Activated naive CD4-positive, alpha-beta T cell treated with anti-CD3 and anti-CD28 coated beads for 36 hours (primary cell): Measurements from ENCODE around the gene SNCAIP. TPM values are rescaled to one million over a fixed set of nuclear protein-coding genes. Genes with fewer than 3 reads are reported as not detected.

Experiments used
- CTCF ChIA-PET: fragments of 350-600 bp; sonication (Branson Sonifier 250); formaldehyde crosslinking; loops from one replicate; lab custom pipeline; 2021; ENCODE audit warnings: antibody characterized with exemption; lab: Charles Lee
- DNase-seq: peaks from one replicate; pipeline ENCODE4 v3.0.0-alpha.2; 2020
- H3K27ac Mint-ChIP-seq: one replicate; pipeline ENCODE4 v1.8.0; 2021; ENCODE audit warnings: mild to moderate bottlenecking, mixed read lengths
- H3K27me3 Mint-ChIP-seq: one replicate; pipeline ENCODE4 v1.8.0; 2021; ENCODE audit warnings: low read depth, mixed read lengths
- H3K36me3 Mint-ChIP-seq: one replicate; pipeline ENCODE4 v1.8.0; 2021; ENCODE audit warnings: low read depth, mixed read lengths
- H3K4me1 Mint-ChIP-seq: one replicate; pipeline ENCODE4 v1.8.0; 2021; ENCODE audit warnings: low read depth, mixed read lengths
- H3K4me3 Mint-ChIP-seq: one replicate; pipeline ENCODE4 v1.8.0; 2021; ENCODE audit warnings: mild to moderate bottlenecking, moderate library complexity, mixed read lengths
- H3K9me3 Mint-ChIP-seq: one replicate; pipeline ENCODE4 v1.8.0; 2021; ENCODE audit warnings: mixed read lengths
- intact Hi-C: fragments of 100-400 bp; cut with micrococcal nuclease; formaldehyde crosslinking; loops from one replicate; pipeline ENCODE4 v1.15.1; 2023
- total RNA-seq, 2 experiments: library from RNA; stranded (reverse); gene quantifications; one replicate each; pipeline ENCODE4 v1.2.3, GENCODE V29; 2021

The SNCAIP gene
- total RNA-seq, 2 experiments from 2014 or later = not detected

GRCh38 chr5:122427621-122428020 is 115.6 kb downstream of the SNCAIP start:
- no peaks in the 10 kb centered on the region for H3K4me1 Mint-ChIP-seq

GRCh38 chr5:122429545-122430318 is 117.7 kb downstream of the SNCAIP start:
- Mint-ChIP-seq H3K36me3 (no peaks in the 10 kb centered on the region), H3K27ac (no peak overlapping the region), H3K9me3 (peaks cover 1% of the 10 kb centered on the region), H3K4me1 (no peaks in the 10 kb centered on the region), H3K27me3 (no peaks in the 10 kb centered on the region), H3K4me3 (no peak overlapping the region)
- no peak for DNase-seq
- CTCF ChIA-PET = no interaction called here
- intact Hi-C loops = no loop called here

More at GRCh38 chr5:122427621-122428020, 115.6 kb downstream of the SNCAIP start:
- Mint-ChIP-seq H3K4me3 (no peak overlapping the region), H3K9me3 (peaks cover 1% of the 10 kb centered on the region), H3K27ac (no peak overlapping the region), H3K27me3 (no peaks in the 10 kb centered on the region), H3K36me3 (no peaks in the 10 kb centered on the region)
- CTCF ChIA-PET = no interaction called here
- no peak for DNase-seq
- intact Hi-C loops = no loop called here

GRCh38 chr5:122430319-122430586 is 118.2 kb downstream of the SNCAIP start:
- CTCF ChIA-PET = no interaction called here
- Mint-ChIP-seq H3K4me3 (no peak overlapping the region), H3K36me3 (no peaks in the 10 kb centered on the region), H3K4me1 (no peaks in the 10 kb centered on the region), H3K9me3 (peaks cover 1% of the 10 kb centered on the region), H3K27ac (no peak overlapping the region), H3K27me3 (peaks cover 2% of the 10 kb centered on the region)
- intact Hi-C loops = no loop called here
- DNase-seq = no peak

GRCh38 chr5:122431298-122431697 is 119.3 kb downstream of the SNCAIP start:
- CTCF ChIA-PET = no interaction called here
- H3K9me3 Mint-ChIP-seq = peaks cover 1% of the 10 kb centered on the region
- intact Hi-C loops = no loop called here
- no peak for DNase-seq
- H3K4me3 Mint-ChIP-seq = no peak overlapping the region
- H3K36me3 Mint-ChIP-seq = no peaks in the 10 kb centered on the region
- H3K27ac Mint-ChIP-seq = no peak overlapping the region
- H3K4me1 Mint-ChIP-seq = no peaks in the 10 kb centered on the region
- peaks cover 2% of the 10 kb centered on the region for H3K27me3 Mint-ChIP-seq

- Mint-ChIP-seq H3K27ac (no peak overlapping the region), H3K9me3 (peaks cover 1% of the 10 kb centered on the region), H3K27me3 (peaks cover 9% of the 10 kb centered on the region), H3K4me3 (no peak overlapping the region), H3K36me3 (no peaks in the 10 kb centered on the region), H3K4me1 (no peaks in the 10 kb centered on the region)
- DNase-seq = no peak
- intact Hi-C loops = no loop called here
- CTCF ChIA-PET = interaction anchor here (0.6 kb wide), 1 partner anchor 11 kb away, joined by 6 read pairs; no protein-coding TSS in a partner anchor
Measured at GRCh38 chr5:122434205-122434970, 122.4 kb downstream of the SNCAIP start.

- Mint-ChIP-seq H3K36me3 (no peaks in the 10 kb centered on the region), H3K9me3 (no peaks in the 10 kb centered on the region), H3K27me3 (peaks cover 9% of the 10 kb centered on the region), H3K4me1 (no peaks in the 10 kb centered on the region), H3K27ac (no peak overlapping the region), H3K4me3 (no peak overlapping the region)
- intact Hi-C loops = no loop called here
- no peak for DNase-seq
- CTCF ChIA-PET = no interaction called here
Measured at GRCh38 chr5:122435234-122435633, 123.2 kb downstream of the SNCAIP start.

GRCh38 chr5:122435761-122436160 is 123.7 kb downstream of the SNCAIP start:
- CTCF ChIA-PET = no interaction called here
- no peaks in the 10 kb centered on the region for H3K9me3 Mint-ChIP-seq
- no peaks in the 10 kb centered on the region for H3K36me3 Mint-ChIP-seq
- no peak overlapping the region for H3K4me3 Mint-ChIP-seq
- no peak overlapping the region for H3K27ac Mint-ChIP-seq
- no peak for DNase-seq
- no peaks in the 10 kb centered on the region for H3K4me1 Mint-ChIP-seq
- peaks cover 9% of the 10 kb centered on the region for H3K27me3 Mint-ChIP-seq
- intact Hi-C loops = no loop called here

GRCh38 chr5:122436615-122437014 is 124.6 kb downstream of the SNCAIP start:
- Mint-ChIP-seq H3K36me3 (no peaks in the 10 kb centered on the region), H3K9me3 (no peaks in the 10 kb centered on the region), H3K27ac (no peak overlapping the region), H3K4me1 (no peaks in the 10 kb centered on the region), H3K27me3 (peaks cover 9% of the 10 kb centered on the region), H3K4me3 (no peak overlapping the region)
- CTCF ChIA-PET = no interaction called here
- intact Hi-C loops = no loop called here
- no peak for DNase-seq

GRCh38 chr5:122439645-122440044 is 127.6 kb downstream of the SNCAIP start:
- Mint-ChIP-seq H3K4me3 (no peak overlapping the region), H3K36me3 (no peaks in the 10 kb centered on the region), H3K27ac (no peak overlapping the region), H3K4me1 (no peaks in the 10 kb centered on the region), H3K27me3 (peaks cover 9% of the 10 kb centered on the region), H3K9me3 (no peaks in the 10 kb centered on the region)
- CTCF ChIA-PET = no interaction called here
- intact Hi-C loops = no loop called here
- no peak for DNase-seq

- intact Hi-C loops = no loop called here
- peaks cover 7% of the 10 kb centered on the region for H3K27me3 Mint-ChIP-seq
- no peak overlapping the region for H3K4me3 Mint-ChIP-seq
- H3K27ac Mint-ChIP-seq = no peak overlapping the region
- DNase-seq = no peak
- H3K36me3 Mint-ChIP-seq = no peaks in the 10 kb centered on the region
- no peaks in the 10 kb centered on the region for H3K4me1 Mint-ChIP-seq
- H3K9me3 Mint-ChIP-seq = no peaks in the 10 kb centered on the region
- CTCF ChIA-PET = no interaction called here
Measured at GRCh38 chr5:122442938-122443337, 130.9 kb downstream of the SNCAIP start.

- no peak overlapping the region for H3K27ac Mint-ChIP-seq
- CTCF ChIA-PET = no interaction called here
- intact Hi-C loops = no loop called here
- DNase-seq = no peak
- H3K9me3 Mint-ChIP-seq = no peaks in the 10 kb centered on the region
- H3K36me3 Mint-ChIP-seq = no peaks in the 10 kb centered on the region
- H3K27me3 Mint-ChIP-seq = no peaks in the 10 kb centered on the region
- no peaks in the 10 kb centered on the region for H3K4me1 Mint-ChIP-seq
- H3K4me3 Mint-ChIP-seq = no peak overlapping the region
Measured at GRCh38 chr5:122444411-122444810, 132.4 kb downstream of the SNCAIP start.

- intact Hi-C loops = no loop called here
- H3K27ac Mint-ChIP-seq = no peak overlapping the region
- H3K36me3 Mint-ChIP-seq = no peaks in the 10 kb centered on the region
- no peak overlapping the region for H3K4me3 Mint-ChIP-seq
- H3K4me1 Mint-ChIP-seq = no peaks in the 10 kb centered on the region
- DNase-seq = no peak
- H3K9me3 Mint-ChIP-seq = no peaks in the 10 kb centered on the region
- CTCF ChIA-PET = interaction anchor here (0.7 kb wide), 1 partner anchor 10 kb away, joined by 6 read pairs; no protein-coding TSS in a partner anchor
- H3K27me3 Mint-ChIP-seq = no peaks in the 10 kb centered on the region
Measured at GRCh38 chr5:122445070-122445469, 133.0 kb downstream of the SNCAIP start.

- H3K4me3 Mint-ChIP-seq = no peak overlapping the region
- no peaks in the 10 kb centered on the region for H3K4me1 Mint-ChIP-seq
- no peak overlapping the region for H3K27ac Mint-ChIP-seq
- CTCF ChIA-PET = no interaction called here
- no peaks in the 10 kb centered on the region for H3K27me3 Mint-ChIP-seq
- no peaks in the 10 kb centered on the region for H3K9me3 Mint-ChIP-seq
- no peak for DNase-seq
- no peaks in the 10 kb centered on the region for H3K36me3 Mint-ChIP-seq
- intact Hi-C loops = no loop called here
Measured at GRCh38 chr5:122447072-122447471, 135.0 kb downstream of the SNCAIP start.
